Measurements from ENCODE around the gene CORO2A. TPM values are rescaled to one million over a fixed set of nuclear protein-coding genes. Genes with fewer than 3 reads are reported as not detected.

The CORO2A gene
- total RNA-seq, 1 experiment from 2014 or later, result 15.8 TPM

GRCh38 chr9:98135938-98136337, 56.5 kb downstream of the CORO2A start:
- H3K79me1 ChIP-seq (ENCODE audit: insufficient read depth, low read depth, low read length, poor library complexity, severe bottlenecking), result no peaks in the 10 kb centered on the region
- H4K20me1 ChIP-seq (ENCODE audit: control insufficient read depth, insufficient read depth, insufficient read length), result no peaks in the 10 kb centered on the region
- H3K9me3 Mint-ChIP-seq, result no peaks in the 10 kb centered on the region
- H4K5ac ChIP-seq (ENCODE audit: insufficient read length, low read depth, low read length), result no peak overlapping the region
- H3K79me2 ChIP-seq (ENCODE audit: insufficient read depth, low read length), result no peaks in the 10 kb centered on the region
- H3K4me1 ChIP-seq (ENCODE audit: insufficient read depth, low read length), result no peaks in the 10 kb centered on the region
- H3K14ac ChIP-seq (ENCODE audit: insufficient read depth, low read length), result no peak overlapping the region; the same call in 1 of the 2 replicates
- peaks cover 8 to 15% of the 10 kb centered on the region in 2 experiments for H3K4me1 Mint-ChIP-seq
- no peak overlapping the region for H3K23ac ChIP-seq (ENCODE audit: insufficient read length, low read depth, low read length)
- no peak overlapping the region for H3K27ac Mint-ChIP-seq
- H3K4me2 ChIP-seq (ENCODE audit: insufficient read depth, insufficient read length, low read length), result no peak overlapping the region
- H3K27me3 ChIP-seq (ENCODE audit: insufficient read depth, low read length), result no peaks in the 10 kb centered on the region
- peak; percentile 10 for DNase-seq
- no peaks in the 10 kb centered on the region for H3K27me3 Mint-ChIP-seq (ENCODE audit: low read depth)
- no peak overlapping the region for H3T11ph ChIP-seq (ENCODE audit: low read length)
- H2BK120ac ChIP-seq (ENCODE audit: low read depth, low read length, poor library complexity, severe bottlenecking), result no peak overlapping the region
- no peak overlapping the region for H3K27ac ChIP-seq (ENCODE audit: insufficient read length, low read depth, low read length)
- TF ChIP-seq CTCF (conservative IDR thresholded peaks at IDR 0.05), result no peak
- H3K18ac ChIP-seq (ENCODE audit: insufficient read length, low read depth, low read length), result no peak overlapping the region
- H3K23me2 ChIP-seq (ENCODE audit: insufficient read length, low read depth, low read length, poor library complexity, severe bottlenecking), result no peaks in the 10 kb centered on the region
- no peaks in the 10 kb centered on the region for H3K9me3 ChIP-seq (ENCODE audit: control insufficient read depth, low read depth, low read length)
- no peak overlapping the region for H2BK12ac ChIP-seq (ENCODE audit: insufficient read length, low read depth, low read length)
- no CpG with 5 or more reads among the region's 7 CpGs for WGBS (ENCODE audit: extremely low coverage, insufficient read length, low lambda C conversion rate)
- H2BK5ac ChIP-seq (ENCODE audit: insufficient read length, low read length), result no peak overlapping the region
- H3K4ac ChIP-seq (ENCODE audit: low read depth, low read length), result no peak overlapping the region
- H4K91ac ChIP-seq (ENCODE audit: insufficient read length, low read depth, low read length), result no peak overlapping the region
- peaks cover 6 to 20% (median 7%) of the 10 kb centered on the region in 3 experiments; a peak in 5 of 7 replicates for H3K36me3 Mint-ChIP-seq (ENCODE audit: insufficient read depth in 1 of 3, low read depth in 3 of 3)
- no peak overlapping the region for H3K9ac ChIP-seq (ENCODE audit: extremely low read depth, insufficient read length, low read length)
- H2AK5ac ChIP-seq (ENCODE audit: insufficient read length, low read length), result no peak overlapping the region
- no peak overlapping the region for H3K4me3 Mint-ChIP-seq
- no peak overlapping the region for H2BK20ac ChIP-seq (ENCODE audit: low read depth, low read length, poor library complexity, severe bottlenecking)
- no peak overlapping the region for H3K56ac ChIP-seq (ENCODE audit: insufficient read length, low read depth, low read length)
- H2BK15ac ChIP-seq (ENCODE audit: low read depth, low read length), result no peak overlapping the region
- no peak overlapping the region for H4K8ac ChIP-seq (replicated peaks; ENCODE audit: insufficient read length, low read depth, low read length)
- H2AFZ ChIP-seq (ENCODE audit: low read length), result no peak overlapping the region
